Lower leg skin (tissue), 3 donors: Measurements from ENCODE around the gene ME2.

Experiments
- CTCF ChIP-seq, 3 donors: fragments of 450-650 bp; IDR thresholded peaks; one replicate each; pipeline ENCODE4 v1.5.1; 2016; ENCODE audit warnings: antibody characterized with exemption in 3 of 3, mild to moderate bottlenecking in 3 of 3, moderate library complexity in 2 of 3
- POLR2A ChIP-seq, 2 donors: fragments of 450-650 bp; IDR thresholded peaks; one replicate each; pipeline ENCODE4 v1.6.1; 2016 to 2017; ENCODE audit warnings: antibody characterized with exemption in 2 of 2, mild to moderate bottlenecking in 1 of 2, moderate library complexity in 1 of 2

DNA sequence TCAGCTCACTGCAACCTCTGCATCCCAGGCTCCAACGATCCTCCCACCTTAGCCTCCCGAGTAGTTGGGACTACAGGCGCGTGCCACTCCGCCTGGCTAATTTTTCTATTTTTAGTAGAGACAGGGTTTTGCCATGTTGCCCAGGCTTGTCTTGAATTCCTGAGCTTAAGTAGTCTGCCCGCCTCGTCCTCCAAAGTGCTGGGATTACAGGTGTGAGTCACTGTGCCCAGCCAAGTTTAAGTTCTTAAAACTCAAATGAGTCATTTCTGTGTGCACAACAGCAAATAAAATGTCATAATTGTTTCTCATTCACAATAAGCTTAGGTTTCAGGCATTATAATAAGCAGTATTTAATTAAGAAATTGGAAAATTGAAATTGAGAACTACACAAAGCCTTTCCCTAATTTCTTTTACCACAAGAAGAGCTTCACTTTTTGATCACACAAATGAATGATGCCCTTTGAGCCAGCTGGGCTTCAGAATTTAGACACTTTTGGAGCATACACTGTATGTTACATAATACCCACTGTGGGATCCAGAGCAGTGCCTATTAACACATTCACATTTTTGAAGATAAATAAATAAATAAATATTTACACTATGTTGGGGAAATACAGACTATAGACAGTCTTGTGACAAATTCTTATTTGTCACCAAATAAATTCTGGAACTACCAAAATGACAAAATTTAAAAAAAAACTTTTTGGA lies 8.6 kb upstream of the ME2 start:
- TF ChIP-seq CTCF (IDR thresholded peaks at IDR 0.05) (no peak), POLR2A (IDR thresholded peaks at IDR 0.05) (no peak)
